GM06990 (cell line): ENCODE data around the gene CUX1.
A peak's percentile ranks its signal among the peaks of the same experiment; 100 is the strongest.
"Not testable (repeated sequence)": the region's sequence is repeated elsewhere in the genome, so short reads cannot be mapped to it uniquely, and the experiment has no call there.

Experiments
- DNase-seq: peaks from one replicate; pipeline ENCODE4 v3.0.0-alpha.2; 2011; ENCODE audit not compliant: insufficient read length; ENCODE audit errors: extremely low read depth
- H3K27me3 ChIP-seq: replicated peaks from 2 replicates; pipeline ENCODE4 v1.6.0; 2011; ENCODE audit warnings: low read length; ENCODE audit not compliant: control insufficient read depth, insufficient read depth
- H3K36me3 ChIP-seq: 2 replicates; pipeline ENCODE4 v1.5.1; 2011; ENCODE audit warnings: low read length; ENCODE audit not compliant: control insufficient read depth, insufficient read depth
- H3K4me3 ChIP-seq: replicated peaks from 2 replicates; pipeline ENCODE4 v1.5.1; 2011; ENCODE audit warnings: low read depth, mild to moderate bottlenecking, control low read depth, low read length
- TF ChIP-seq, protein P1 (sequence below): IDR thresholded peaks from 2 replicates; pipeline ENCODE4 v1.5.1; 2011; ENCODE audit warnings: low read length, control low read depth, mild to moderate bottlenecking, inconsistent platforms; ENCODE audit not compliant: insufficient read depth, poor library complexity, severe bottlenecking

Gene CUX1

DNA sequence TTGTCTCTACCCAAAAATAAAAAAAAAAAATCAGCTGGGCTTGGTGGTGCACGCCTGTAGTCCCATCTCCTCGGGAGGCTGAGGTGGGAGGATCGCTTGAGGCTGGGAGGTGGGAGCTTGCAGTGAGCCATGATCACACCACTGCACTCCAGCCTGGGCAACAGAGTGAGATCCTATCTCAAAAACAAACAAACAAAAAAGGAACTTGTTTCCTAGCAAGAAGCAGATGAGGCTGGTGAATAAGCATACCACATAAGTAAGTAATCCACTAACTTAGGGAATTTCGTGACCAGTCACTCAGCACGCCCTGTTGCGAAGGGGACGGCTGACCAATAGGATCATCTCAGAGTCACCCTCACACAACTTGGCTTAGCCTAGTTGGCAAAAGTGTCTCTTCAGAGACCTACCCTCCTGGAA, 64.6 kb downstream of the CUX1 start:
- no peak for DNase-seq
- H3K36me3 ChIP-seq = no peaks in the 10 kb centered on the region
- TF ChIP-seq, protein P1, sequence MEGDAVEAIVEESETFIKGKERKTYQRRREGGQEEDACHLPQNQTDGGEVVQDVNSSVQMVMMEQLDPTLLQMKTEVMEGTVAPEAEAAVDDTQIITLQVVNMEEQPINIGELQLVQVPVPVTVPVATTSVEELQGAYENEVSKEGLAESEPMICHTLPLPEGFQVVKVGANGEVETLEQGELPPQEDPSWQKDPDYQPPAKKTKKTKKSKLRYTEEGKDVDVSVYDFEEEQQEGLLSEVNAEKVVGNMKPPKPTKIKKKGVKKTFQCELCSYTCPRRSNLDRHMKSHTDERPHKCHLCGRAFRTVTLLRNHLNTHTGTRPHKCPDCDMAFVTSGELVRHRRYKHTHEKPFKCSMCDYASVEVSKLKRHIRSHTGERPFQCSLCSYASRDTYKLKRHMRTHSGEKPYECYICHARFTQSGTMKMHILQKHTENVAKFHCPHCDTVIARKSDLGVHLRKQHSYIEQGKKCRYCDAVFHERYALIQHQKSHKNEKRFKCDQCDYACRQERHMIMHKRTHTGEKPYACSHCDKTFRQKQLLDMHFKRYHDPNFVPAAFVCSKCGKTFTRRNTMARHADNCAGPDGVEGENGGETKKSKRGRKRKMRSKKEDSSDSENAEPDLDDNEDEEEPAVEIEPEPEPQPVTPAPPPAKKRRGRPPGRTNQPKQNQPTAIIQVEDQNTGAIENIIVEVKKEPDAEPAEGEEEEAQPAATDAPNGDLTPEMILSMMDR = no peak
- no peak overlapping the region for H3K4me3 ChIP-seq
- no peaks in the 10 kb centered on the region for H3K27me3 ChIP-seq

DNA sequence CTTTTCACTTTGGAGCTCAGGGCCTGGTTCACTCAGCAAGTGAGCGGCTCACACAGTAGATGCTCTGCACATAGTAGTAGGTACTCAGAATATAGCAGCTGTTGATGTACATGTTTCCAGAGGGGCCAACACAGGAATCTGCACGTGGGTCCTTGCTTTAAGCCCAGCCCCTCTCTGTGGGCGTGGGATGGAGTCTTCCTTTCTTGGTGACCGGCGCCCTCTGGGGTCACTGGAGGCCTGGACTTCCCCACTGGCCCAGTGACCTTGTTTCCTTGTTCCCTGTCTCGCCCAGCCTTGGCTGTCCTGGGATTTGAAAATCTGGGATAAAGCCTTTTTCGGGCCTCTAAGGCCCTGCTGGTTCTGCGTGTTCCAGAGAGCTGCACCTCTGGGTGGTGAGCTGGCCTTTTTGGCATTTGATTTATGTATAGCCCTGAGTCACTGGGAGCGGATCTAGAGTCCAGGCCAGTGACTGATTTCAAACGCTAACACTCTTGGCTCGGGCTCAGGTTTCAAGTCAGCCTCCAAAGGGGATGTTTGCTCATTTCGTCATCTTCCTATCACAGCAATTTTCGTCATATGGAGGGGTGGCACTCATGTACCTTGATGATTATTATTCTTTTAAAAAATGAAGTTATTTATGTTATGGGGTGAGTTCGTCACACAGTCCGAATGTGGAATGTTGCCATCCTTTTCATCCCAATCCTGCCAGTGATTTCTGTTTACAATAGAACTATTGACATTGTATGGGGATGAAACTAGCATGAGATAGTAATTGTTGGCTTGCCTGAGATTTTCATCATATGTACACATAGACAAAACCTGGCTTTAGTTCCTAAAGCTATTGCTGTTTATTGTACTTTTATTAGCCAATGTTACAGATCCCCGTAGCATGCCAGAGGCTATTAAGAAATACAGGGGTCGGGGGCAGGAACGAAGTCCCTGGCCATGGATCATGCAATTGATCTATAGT, 65.5 kb downstream of the CUX1 start:
- DNase-seq = no peak
- TF ChIP-seq, protein P1 = no peak
- H3K36me3 ChIP-seq = no peaks in the 10 kb centered on the region
- no peaks in the 10 kb centered on the region for H3K27me3 ChIP-seq
- no peak overlapping the region for H3K4me3 ChIP-seq

DNA sequence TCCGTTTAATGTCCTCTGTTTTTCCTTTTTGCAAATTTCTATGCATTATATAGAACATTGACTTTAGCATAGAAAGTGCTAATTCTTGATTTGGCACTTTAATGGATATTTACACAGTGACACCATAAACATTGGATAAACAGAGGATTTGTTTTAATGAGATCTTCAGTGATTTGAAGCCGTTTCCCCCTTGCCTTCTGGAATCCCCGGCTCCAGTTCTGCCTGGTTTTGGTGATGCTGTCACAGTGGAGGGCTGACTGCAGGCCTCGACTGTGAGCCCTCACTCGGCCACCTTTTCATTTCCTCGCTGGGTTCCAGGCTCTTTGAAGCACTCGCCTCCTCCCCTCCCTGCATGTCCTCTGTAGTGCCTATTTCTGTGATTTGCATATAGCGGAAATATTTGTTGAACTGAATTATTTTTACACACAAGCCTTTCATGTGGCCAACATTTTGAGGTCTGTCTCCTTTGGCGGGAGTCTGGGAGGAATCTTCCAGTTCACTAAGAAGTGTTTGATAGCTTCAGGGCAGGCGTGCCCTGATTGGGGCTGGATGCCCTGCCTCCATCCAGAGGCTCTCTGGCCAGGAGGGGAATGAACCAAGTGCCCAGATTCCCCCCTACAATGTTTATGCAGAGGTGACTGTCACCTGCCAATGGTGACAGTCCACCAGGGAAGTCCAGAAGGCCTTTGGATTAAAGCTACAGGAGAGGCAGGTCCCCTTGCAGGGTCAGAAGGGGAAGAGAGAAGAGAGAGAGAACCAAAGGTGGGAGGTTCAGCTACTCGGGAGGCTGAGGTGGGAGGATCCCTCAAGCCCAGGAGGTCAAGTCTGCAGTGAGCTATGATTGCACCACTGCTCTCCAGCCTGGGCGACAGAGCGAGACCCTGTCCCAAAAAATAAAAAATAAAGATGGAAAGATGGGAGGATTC, 67.5 kb downstream of the CUX1 start:
- TF ChIP-seq, protein P1 = no peak
- DNase-seq = peak; percentile 46
- H3K4me3 ChIP-seq = no peak overlapping the region
- H3K36me3 ChIP-seq = no peaks in the 10 kb centered on the region
- no peaks in the 10 kb centered on the region for H3K27me3 ChIP-seq

DNA sequence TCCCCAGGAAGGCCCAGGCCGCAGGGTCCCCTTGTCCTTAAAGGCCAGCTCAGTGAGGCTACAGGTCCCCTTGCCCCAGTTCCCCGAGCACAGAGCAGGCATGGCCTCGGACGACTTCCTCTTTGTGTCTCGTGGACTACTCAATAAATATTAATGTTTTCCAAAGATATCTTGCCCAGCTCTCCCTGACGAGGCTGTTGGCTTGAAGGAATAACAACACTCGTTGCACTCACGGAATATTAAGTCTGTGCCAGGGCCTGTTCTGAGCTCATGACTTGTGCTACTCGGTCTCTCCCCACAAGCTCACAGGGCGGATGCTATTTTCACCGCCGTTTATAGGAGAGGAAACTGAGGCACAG, 68.2 kb downstream of the CUX1 start:
- DNase-seq = no peak
- Histone ChIP-seq H3K4me3 (no peak overlapping the region), H3K27me3 (no peaks in the 10 kb centered on the region), H3K36me3 (no peaks in the 10 kb centered on the region)
- TF ChIP-seq, protein P1 = no peak

DNA sequence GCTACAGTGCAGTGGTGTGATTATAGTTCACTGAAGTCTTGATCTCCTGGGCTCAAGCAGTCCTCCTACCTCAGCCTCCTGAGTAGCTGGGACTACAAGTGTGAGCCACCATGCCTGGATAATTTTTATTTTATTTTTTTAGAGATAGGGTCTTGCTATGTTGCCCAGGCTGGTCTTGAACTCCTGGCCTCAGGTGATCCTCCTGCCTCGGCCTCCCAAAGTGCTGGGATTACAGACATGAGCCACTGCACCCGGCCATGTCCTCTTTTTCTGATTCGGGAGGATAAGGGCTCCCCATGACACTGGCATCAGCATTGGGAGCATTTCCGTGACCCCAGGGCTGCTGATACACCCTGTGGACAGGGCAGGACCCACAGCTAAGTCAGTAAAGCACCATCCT, 69.9 kb downstream of the CUX1 start:
- not testable (repeated sequence) for H3K36me3 ChIP-seq, DNase-seq, H3K27me3 ChIP-seq

DNA sequence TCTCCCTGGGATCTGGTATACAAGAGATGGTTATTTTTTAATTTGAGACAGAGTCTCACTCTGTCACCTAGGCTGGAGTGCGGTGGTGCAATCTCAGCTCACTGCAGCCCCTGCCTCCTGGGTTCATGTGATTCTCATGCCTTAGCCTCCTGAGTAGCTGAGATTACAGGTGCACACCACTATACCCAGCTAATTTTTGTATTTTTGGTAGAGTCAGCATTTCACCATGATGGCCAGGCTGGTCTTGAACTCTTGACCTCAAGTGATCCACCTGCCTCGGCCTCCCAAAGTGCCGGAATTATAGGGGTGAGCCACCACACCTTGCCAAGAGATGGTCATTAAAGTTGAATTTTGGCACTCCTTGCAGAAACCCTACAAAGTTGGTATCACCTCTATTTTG, 71.1 kb downstream of the CUX1 start:
- DNase-seq, H3K27me3 ChIP-seq, H3K4me3 ChIP-seq, H3K36me3 ChIP-seq: not testable (repeated sequence)

More for the DNA sequence above, 69.9 kb downstream of the CUX1 start:
- H3K4me3 ChIP-seq = not testable (repeated sequence)
